ENCODE measurements around the gene TMC6.

GRCh38 chr17:78137392-78138203, 9.0 kb upstream of the TMC6 start:
- TF ChIP-seq, protein P1, sequence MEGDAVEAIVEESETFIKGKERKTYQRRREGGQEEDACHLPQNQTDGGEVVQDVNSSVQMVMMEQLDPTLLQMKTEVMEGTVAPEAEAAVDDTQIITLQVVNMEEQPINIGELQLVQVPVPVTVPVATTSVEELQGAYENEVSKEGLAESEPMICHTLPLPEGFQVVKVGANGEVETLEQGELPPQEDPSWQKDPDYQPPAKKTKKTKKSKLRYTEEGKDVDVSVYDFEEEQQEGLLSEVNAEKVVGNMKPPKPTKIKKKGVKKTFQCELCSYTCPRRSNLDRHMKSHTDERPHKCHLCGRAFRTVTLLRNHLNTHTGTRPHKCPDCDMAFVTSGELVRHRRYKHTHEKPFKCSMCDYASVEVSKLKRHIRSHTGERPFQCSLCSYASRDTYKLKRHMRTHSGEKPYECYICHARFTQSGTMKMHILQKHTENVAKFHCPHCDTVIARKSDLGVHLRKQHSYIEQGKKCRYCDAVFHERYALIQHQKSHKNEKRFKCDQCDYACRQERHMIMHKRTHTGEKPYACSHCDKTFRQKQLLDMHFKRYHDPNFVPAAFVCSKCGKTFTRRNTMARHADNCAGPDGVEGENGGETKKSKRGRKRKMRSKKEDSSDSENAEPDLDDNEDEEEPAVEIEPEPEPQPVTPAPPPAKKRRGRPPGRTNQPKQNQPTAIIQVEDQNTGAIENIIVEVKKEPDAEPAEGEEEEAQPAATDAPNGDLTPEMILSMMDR (IDR thresholded peaks at IDR 0.05) = no peak
- TF ChIP-seq POLR2AphosphoS5 (IDR thresholded peaks at IDR 0.05) (no peak), POLR2A (IDR thresholded peaks at IDR 0.05) (no peak), EP300 (IDR thresholded peaks at IDR 0.05) (no peak)
